ENCODE results near the gene TSSC4.

Gene TSSC4

DNA sequence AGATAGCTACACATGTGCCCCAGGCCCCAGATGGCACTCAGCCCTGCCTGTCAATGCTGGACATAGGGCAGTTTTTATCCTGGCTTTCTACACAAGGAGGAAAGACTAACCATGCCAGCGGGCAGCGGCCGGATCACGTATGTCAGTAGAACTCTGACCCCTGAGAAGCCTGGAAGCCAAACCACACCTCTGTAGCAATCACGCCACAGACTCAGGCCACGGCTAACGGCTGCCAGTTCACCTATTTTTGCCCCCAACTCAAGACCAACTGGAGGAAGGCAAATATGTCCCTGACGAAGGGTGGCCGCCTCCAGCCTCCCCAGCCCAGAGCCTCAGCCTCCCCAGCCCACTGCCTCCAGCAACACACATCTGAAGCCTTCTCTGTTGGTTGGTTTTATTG is 30.7 kb upstream of the TSSC4 start:
- DNase-seq = no peak

DNA sequence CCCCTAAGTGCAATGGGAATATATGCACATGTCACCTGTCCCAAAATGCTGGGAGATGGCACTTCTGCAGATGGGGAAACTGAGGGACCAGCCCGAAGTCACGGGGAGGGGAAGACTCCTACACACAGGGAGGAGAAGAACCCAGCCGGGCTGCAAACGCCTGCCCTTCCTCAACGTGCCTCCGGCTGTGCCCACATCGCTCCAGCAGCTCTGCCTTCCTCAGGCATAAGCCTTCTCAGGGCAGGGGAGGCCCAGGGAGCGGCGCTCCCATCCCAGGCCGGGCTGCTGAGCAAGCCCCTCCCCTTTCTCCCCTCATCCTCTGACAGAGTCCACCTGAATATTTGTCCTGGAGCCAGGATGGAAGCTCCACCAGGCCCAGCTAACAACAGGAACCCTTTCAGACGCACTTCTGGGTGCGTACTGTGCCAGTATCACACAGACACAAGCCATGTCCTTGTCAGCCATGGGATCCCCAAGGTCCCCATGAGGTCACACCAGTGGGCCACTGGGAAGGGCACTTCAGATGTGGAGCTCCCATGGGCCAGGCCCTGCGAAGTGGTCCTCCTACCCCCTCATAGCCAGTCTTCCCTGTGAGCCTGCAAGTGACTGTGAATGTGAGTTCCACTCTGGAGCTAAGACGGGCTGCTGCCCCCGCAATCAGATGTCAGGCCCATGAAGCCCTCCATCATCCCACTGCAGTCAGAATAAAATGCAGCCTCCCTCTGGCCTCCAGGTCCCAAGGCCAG is 25.9 kb upstream of the TSSC4 start:
- DNase-seq = no peak

DNA sequence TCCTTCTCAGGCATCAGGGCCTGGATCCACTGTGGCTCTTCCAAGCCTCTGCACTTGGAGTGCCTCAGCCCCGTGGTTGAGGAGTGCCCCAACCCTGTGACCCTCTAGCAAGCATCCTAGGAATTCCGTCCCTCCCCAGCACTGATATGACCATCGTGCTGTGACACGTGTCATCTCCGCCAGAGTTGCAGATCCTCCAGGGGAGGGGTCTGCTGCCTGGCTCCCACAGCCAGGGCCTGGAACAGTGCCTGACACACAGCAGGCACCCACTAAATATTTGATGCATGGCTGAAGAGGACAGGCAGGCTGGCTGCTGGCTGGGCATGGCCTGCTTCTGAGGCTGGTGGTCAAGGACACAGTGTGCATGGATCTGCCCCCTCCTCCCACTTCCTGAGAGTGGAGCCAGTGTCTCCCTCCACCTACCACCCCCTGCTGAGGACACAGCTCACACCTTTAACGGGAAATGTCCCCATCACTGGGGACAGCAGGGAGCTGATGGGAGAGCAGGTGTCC is 25.2 kb upstream of the TSSC4 start:
- no peak for DNase-seq

DNA sequence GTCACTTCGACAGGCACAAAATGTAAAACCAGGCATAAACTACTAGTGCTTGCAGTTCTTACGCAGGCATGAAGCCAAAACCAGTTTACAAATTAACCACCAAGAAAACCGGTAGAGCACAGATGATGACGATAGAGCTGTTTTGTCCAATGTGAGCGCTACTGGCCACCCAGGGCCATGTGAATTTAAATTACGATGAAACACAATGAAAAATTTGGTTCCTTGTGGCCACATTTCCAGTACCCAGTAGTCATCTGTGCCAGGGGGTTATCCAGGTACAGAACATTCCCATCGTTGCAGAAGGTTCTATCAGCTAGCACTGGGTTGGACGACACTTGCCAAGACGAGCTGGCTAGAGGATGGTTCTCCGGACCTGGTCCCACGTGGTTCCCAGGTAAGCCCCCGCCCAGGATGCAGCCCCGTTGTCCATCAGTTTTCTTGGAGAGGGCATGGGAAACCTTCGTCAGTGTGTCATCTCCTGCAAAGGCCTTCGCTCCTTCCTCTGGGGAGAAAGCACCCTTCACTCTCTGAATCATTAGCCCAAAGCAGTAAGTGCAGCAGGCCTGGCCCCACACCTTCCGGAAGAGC is 24.5 kb upstream of the TSSC4 start:
- no peak for DNase-seq

DNA sequence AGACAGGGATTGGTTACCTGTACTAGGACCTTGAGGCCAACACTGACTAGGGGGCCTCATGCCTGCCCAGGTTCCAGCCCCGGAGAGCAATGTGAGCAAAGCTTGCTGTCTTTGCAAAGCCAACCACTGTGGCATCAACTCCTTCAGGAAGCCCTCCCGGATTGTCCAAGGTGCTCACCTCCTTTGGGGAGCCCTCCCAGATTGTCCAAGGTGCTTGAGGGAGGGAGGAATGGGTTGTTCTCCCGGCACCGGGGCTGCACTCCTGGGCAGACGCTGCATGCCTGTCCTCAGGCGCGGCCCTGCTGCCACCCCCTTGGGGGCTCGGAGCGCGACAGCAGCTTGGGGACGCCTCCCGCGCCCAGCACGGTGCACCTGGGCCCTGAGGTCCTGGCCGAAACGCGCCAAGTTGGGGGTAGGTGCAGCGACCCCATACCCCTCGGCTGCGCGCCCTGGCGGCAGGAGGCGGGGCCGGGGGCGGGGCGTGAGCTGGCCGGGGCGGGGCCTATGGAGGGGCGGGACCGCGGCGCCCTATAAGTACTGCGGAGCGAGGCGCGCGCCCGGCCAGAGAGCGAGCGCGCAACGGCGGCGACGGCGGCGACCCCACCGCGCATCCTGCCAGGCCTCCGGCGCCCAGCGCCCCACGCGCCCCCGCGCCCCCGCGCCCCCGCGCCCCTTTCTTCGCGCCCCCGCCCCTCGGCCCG is 23.6 kb upstream of the TSSC4 start, which contains the start of gene CD81:
Gene CD81, plus strand, starts transcription at position 560 of the 701 bp plus-strand sequence. CDS start 240 bp downstream, outside the sequence.
- DNase-seq = no peak

DNA sequence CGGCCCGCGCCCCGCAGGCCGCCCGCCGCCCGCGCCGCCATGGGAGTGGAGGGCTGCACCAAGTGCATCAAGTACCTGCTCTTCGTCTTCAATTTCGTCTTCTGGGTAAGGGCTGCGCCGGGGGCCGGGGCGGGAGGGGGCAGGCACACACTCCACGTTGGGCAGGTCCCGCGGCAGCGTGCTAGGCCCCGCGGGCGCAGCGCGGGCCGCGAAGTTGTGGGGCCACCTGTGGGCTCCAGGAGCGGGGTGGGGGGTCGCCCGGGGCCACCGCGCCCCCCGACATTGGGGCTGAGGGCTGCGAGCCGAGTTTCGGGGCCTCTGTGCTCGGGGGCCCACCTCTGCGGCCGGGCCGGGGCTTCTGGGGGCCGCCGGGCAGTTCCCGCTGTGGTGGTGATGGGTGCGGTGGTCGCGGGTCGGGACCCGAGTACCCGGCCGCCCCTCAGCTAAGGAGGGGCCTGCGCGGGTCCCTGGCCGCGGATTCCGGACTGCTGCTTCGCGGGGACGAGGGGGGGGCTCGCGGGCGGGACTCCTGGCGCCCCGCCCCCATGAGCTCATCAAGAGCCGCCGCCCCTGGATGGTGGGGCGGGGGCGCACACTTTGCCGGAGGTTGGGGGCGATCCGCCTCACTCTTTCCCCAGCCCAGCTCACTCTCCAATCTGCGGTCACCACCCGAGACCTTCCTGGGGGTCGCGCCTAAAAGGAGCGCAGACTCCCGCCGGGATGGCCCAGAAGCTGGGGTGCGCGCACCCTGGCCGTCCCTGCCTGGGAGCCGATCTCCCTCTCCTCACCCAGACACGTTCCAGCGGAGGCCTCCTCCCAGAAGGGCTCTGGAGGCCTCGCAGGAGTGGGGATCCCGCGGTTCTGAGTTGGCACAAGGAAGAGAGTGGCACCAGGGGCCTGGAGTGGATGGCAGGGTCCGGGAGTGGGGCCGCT is 22.8 kb upstream of the TSSC4 start:
- DNase-seq = no peak

DNA sequence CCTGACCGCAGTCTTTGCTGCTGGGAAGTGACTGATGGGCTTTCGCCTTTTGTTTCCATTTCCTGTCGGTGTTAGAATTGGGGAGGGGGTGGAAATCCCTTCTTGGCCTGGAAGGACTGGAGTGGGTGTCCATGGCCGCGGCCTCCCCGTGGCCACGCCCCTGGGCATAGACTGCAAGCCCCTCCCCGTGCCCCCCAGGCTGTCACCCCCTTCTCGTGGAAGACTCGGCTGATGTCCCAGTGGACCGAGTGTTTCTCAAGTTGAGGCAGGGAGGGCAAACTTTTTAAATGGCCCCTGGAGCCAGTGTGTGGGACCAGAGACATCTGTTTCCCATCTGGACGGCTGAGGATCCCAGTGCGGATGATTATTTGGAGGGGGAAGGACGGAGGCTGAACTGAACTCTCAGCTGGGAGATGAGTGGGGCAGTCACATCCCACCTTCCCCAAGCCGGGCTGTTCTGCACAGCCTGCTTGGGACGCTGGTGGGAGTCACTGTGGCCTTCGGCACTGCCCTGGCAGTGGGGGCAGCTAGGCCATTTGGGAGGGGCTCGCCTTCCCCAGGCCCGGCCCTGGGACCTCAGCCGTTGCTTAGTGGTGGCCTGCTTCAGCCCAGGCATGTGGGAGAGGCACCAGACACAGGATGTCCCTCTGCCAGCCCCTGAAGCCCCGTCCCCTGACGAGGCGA is 21.9 kb upstream of the TSSC4 start:
- DNase-seq = no peak

DNA sequence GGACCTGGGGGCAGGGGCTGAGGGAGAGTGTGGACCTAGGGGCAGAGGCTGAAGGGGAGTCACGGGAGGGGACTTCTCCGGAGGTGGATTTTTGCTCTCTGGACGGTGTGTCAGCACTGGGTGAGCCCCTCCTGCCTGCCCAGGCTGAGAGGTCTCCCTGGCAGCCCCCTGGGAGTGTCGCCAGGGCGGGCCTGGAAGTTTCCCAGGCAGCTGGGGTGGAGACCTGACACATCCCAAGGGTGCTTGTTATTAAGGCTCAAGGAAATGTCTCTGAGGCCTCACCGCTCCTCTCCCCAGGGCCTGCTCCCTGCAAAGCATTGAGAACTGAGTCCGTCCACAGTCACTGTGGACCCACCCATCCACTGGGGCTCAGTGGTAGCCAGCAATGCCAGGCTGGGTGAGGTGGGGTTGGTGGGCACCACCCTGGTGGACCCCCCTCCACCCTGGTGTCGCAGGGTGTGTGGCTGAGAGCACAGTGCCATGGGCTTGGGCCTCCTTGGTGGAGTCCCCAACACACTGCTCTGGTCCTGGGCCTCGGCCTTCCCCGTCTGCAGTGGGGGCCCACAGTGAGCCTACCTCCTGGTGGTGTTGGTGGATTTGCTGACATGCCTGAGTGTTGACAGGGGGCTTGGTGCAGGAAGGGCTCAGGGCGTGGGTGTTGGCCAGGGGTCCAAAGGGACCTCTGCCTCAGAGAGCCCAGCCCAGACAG is 20.9 kb upstream of the TSSC4 start:
- DNase-seq = no peak

DNA sequence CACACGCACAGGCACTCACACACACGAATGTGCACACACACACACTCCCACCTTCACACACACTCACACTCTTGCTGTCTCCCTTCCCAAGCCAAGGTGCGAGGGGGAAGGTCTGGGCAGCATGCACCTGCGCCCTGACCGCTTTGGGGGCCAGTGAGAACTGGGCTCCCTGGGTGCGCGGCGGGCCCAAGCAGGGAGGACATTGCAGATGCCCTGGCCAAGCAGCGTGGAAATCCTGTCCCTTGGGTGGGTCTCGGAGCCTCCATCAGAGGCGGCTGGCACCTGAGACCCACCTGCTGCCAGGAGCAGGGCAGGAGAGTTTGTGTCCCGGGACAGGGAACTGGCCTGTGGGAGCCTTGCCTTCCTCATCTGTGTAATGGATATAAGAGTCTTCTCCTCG is 20.2 kb upstream of the TSSC4 start:
- no peak for DNase-seq

DNA sequence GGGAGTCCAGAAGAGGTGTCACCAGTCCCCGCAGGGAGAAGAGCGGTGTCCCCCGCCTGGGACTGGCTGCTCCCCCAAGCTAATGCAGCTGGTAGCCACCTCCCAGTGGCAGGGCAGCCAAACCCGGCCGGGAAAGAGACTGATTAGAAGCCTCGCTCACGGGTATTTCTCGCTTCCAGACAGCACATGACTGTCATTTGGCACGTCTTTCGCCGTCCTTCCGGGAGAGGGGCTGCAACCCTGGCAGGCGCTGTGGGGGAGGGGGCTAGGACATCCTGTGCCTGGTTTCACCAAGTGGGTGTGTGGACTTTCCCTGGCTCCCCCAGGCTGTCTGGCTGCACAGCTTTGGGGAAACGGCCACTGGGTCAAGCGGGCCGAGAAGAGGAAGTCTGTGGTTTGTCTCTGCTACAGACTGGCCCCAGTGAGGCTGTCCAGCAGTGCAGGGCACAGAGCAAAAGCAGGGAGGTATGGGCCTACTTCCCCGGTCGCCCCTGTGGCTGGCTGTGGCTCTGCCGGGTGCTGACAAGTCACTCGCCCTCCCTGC is 19.7 kb upstream of the TSSC4 start:
- DNase-seq = no peak

DNA sequence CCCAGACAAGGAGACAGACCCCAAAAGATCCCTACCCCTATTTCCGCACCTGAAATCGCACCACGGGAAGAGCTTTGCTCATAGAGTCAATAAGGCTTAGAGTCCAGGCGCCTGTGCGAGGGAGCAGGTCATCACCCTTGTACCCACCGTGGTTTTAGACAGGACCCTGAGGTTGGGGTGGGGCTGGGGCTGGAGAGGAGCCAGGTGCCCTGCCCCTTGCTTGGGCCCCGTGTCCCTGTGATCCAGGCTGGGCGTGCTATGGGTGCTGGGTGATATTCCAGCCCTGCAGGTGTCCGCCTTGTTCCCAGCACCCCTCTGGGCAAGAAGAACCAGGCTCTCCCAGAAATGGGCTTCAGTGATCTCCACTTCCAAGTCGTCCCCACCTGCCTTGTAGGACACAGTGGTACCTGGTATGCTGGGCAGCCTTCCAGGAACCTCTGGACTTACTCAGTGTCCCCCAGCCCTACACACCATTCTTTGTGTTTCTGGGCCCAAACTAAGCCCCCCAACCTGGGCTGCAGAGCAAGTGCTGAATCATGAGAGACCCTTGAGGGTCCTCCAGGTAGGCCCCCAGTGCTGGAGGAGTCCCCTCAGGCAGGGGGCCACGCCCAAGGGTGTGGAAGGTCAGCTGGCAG is 18.9 kb upstream of the TSSC4 start:
- no peak for DNase-seq

DNA sequence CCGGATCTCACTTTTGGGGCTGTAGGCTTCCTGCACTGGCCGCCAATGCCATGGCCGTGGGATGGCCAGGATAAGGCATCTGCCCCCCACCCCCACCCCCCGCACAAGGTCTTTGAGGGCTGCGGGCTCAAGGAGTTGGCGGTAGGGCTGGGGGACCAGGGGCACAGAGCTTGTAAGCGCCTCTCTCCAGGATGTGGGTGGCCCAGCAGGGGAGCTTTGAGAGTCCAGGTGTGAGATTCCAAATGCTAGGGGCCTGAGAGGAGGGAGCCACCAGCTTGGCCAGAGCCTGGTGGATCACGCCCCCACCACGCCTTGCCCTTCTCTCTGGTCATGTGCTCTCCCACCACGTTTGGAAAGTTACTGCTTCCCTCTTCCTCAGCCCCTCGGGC is 18.4 kb upstream of the TSSC4 start:
- no peak for DNase-seq

DNA sequence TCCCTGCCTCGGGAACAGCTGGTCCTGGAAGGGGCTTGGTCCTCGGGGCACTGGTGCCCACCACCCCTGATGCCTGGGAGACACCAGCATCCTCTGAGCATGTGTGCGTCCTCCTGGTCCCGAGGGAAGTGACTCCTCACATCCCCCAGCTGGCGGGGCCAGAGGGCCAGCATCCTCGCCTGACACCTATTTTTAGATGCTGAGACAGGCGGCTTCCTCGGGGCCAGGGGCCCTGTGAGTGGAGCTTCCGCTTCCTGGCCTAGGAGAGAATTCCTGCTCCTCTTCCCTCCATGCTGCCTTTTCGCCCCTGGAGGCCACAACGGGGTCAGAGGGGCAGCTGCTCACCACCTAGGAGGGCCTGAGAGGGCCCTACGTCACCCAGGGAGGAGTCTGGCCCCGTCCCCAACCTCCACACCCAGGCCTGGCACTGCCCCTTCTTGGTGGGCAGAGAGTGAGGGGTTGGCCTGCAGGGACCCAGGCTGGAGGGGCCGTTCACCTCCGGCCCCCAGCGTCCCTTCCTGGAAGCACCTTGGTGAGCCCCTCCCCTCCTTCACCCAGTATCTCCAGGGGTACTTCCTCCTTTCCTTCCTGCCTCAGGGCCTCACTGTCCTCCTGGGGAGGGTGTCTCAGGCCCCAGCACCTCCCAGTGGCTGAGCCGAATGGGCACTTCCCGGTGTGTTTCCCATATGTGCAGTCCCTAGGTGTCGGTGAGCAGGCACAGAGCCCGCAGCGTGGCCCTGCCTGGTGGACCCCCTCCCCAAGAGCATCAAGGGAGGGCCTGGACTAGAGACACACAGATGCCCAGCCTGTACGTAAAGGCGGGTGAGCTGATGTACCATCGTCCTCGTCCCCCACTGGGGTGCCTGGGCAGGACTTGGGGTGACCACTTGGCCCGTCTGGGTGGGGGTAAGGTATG is 17.4 kb upstream of the TSSC4 start:
- DNase-seq = no peak

DNA sequence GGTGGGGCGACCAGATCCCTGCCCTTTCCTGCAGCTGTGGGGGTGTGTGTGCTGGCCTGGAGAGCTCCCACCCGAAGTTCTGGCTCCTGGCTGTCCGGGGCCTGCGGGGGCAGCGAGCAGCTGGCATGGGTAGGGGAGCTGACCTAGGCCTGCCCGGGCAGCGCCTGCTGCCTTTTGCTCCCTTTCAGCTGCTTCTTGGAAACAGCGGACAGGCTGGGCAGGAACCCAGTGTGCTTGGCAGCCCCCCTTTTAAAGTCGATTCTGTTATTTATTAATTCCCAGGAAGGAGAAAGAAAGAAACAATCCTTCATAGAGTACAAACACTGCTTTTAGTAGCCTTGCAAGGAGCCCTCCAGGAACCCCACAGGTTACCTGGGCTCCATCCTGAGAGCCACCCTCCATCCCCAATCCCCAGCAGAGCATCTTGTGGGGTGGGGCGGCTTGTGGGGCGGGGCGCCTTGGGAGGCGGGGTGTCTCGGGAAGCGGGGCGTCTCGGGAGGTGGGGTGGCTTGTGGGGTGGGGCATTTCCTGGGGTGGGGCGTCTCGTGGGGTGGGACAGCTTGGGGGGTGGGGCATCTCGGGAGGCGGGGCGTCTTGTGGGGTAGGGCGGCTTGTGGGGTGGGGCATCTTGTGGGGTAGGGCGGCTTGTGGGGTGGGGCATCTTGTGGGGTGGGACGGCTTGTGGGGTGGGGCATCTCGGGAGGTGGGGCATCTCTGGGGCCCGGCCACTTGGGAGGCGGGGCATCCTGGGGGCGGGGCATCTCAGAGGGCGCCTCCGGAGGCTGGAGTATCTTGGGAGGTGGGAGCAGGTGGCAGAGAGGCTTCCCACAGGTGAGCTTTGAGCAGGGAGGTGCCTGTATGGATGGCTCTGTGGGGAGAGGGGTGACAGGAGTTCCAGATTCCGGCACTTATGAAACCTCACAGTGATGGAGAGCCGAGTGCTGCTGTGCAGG is 16.4 kb upstream of the TSSC4 start:
- no peak for DNase-seq

DNA sequence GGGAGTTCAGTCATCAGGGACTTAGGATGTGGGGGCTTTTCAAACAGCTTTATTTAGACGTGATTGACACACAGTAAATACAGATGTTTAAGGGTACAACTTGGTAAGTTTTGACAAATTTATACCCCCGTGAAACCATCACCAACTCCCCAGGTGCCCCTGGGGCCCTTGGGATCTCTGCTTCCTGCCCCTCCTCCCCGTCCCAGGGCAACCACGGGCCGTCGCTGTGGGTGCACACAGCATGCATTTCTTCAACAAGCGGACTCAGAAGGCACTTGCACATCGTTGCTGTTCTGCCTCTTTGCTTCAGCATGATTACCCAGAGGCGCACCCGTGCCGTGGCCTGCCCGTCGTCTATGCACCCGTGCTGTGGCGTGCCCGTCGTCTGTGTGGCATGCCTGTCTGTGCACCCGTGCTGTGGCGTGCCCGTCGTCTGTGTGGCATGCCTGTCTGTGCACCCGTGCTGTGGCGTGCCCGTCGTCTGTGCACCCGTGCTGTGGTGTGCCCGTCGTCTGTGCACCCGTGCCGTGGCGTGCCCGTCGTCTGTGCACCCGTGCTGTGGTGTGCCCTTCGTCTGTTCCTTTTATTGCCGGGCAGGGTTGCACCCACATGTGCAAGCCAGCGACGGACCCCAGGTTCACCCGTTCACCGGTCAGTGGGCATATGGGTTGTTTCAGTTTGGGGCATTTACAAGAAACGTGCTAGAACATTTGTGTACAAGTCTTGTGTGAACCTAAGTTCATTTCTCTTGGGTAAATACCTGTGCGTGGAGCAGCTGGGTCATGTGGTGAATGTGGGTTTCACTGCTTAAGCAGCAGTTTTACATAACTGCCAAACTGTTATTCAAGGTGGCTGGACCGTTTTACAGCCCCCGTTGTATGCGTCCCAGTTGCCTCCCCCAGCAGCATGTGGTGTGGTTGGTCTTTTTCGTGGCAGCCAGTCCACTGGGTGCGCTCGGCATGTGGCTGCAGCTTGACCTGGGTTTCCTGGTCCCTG is 15.1 kb upstream of the TSSC4 start:
- DNase-seq = no peak

DNA sequence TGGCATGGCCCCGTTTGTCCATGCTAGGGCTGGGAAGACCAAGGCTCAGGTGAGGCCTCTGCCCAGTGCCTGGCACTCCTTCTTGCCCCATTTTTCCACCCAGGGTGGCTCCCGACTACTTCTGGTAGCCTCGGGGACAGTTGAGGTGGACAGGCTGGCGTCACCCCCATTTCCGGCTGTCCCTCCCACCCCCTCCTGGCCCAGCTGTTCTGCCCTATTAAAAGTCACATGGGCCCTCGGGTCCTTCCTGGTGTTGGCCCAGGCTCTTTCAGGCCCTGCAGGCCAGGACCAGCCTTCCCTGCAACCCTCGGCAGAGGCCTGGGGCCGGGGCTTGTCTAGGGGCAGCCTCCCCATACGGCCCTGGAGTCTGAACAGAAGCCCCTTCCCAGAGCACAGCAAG is 14.0 kb upstream of the TSSC4 start:
- no peak for DNase-seq
